Activated CD8-positive, alpha-beta memory T cell treated with anti-CD3 and anti-CD28 coated beads, Interleukin-2, amount 10 ng/mL, durations not matched to agents 7 days and 5 days (primary cell): ENCODE results near the gene ATP11A. TPM values are rescaled to one million over a fixed set of nuclear protein-coding genes. Genes with fewer than 3 reads are reported as not detected.

ENCODE experiments used
- ATAC-seq: fragments of 150-1000 bp; cut with Tn5 transposase; one replicate; pipeline ENCODE4 v1.10.0; 2021; ENCODE audit warnings: moderate library complexity
- CTCF ChIA-PET: fragments of 350-600 bp; sonication (Branson Sonifier 250); formaldehyde crosslinking; loops from one replicate; lab custom pipeline; 2021; ENCODE audit warnings: antibody characterized with exemption; lab: Charles Lee
- DNase-seq: peaks from one replicate; pipeline ENCODE4 v3.0.0-alpha.2; 2020
- H3K27ac Mint-ChIP-seq: one replicate; pipeline ENCODE4 v1.8.0; 2021; ENCODE audit warnings: mild to moderate bottlenecking, mixed read lengths
- H3K27me3 Mint-ChIP-seq: one replicate; pipeline ENCODE4 v1.8.0; 2021; ENCODE audit warnings: mixed read lengths
- H3K36me3 Mint-ChIP-seq: one replicate; pipeline ENCODE4 v1.8.0; 2021; ENCODE audit warnings: mild to moderate bottlenecking, mixed read lengths
- H3K4me1 Mint-ChIP-seq: one replicate; pipeline ENCODE4 v1.8.0; 2021; ENCODE audit warnings: mixed read lengths
- H3K4me3 Mint-ChIP-seq: one replicate; pipeline ENCODE4 v1.8.0; 2021; ENCODE audit warnings: mild to moderate bottlenecking, moderate library complexity, mixed read lengths
- H3K9me3 Mint-ChIP-seq: one replicate; pipeline ENCODE4 v1.8.0; 2022; ENCODE audit warnings: low read depth, mixed read lengths
- total RNA-seq, 2 experiments: library from RNA; stranded (reverse); gene quantifications; one replicate each; pipeline ENCODE4 v1.2.3, GENCODE V29; 2021

The ATP11A gene
- total RNA-seq, 2 experiments from 2014 or later, result 40.0 to 43.5 TPM

DNA sequence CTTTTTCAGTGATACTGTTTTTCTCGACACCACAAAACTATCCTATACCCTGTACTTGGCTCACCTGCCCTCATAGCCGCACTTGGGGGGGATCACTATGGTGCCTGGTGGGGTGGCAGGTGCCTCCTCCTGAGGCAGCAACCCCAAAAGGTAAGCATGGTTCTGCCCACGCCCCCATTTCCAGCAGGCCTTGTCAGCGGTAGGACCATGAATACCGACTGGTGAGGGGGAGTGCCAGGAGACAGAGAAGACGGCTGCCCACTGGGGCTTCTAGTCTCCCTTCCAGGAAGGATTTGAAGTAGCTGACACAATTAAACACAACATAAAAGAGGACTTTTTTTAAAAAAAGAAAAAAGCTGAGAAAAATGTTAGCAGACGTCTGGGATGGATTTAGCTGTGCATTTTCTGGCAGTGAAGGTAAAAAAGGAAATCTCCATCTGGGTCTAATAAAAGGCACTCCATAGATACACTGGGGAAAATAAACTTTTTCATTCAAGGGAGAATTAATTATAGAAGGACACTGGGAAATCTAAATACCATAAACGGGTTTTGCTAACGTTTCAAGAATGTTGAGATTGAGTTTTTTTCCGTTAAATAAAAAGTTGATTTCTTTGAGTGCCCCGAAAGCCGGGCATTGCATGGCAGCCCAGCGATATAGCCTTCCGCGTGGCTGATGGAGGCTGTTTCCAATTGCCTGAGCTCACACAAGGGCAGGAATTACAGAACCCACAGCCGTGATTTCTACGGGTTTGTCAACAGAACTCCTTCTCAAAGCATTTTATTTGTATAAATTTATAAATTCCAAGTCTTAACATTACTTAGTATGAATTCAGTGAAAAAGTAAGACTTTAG lies 45.1 kb downstream of the ATP11A start:
- ATAC-seq (no peak), DNase-seq (no peak)
- Mint-ChIP-seq H3K27me3 (no peaks in the 10 kb centered on the region), H3K27ac (no peak overlapping the region), H3K4me3 (no peak overlapping the region), H3K36me3 (no peaks in the 10 kb centered on the region), H3K4me1 (no peaks in the 10 kb centered on the region), H3K9me3 (no peaks in the 10 kb centered on the region)
- CTCF ChIA-PET, result interaction anchor here (0.5 kb wide), 1 partner anchor 194 kb away, joined by 4 read pairs; no protein-coding TSS in a partner anchor

DNA sequence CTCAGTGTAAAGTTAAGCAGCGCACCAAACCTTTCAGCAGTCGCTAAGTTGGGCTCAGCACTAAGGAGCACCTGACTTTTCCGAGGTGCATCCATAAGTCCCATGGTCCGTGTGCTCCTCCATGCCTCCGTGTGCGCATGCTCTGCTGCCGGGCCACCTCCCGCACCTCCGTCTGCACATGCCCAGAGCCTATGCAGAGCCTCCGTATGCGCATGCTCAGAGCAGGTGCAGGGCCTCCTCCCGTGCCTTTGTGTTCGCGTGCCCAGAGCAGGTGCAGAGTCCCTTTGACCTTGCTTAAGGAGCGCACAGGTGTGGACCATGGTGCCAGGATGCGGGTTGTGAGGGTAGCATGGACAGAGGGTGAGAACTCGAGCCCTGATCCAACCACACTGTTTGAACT lies 46.0 kb downstream of the ATP11A start:
- ATAC-seq (no peak), DNase-seq (no peak)
- Mint-ChIP-seq H3K9me3 (no peaks in the 10 kb centered on the region), H3K4me1 (no peaks in the 10 kb centered on the region), H3K36me3 (no peaks in the 10 kb centered on the region), H3K4me3 (no peak overlapping the region), H3K27me3 (no peaks in the 10 kb centered on the region), H3K27ac (no peak overlapping the region)
- CTCF ChIA-PET, result no interaction called here

DNA sequence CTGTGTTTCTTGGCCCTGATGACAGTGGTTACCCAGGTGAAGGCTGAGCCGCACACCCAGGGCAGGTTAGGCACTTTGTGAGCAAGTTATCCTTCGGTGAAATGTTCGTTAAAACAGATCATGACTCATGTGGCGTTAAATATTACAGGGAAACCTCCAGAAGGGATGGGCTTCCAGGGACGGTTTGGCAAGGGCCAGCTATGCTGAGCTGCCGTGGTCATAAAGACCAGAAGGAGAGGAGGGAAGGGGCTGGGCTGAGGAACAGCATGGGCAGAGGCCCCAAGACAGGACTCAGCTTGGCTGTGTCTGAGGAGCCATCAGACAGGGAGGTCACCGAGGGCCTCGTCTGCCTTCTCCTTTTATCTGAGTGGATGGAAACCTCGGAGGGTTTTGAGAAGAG lies 47.5 kb downstream of the ATP11A start:
- CTCF ChIA-PET, result no interaction called here
- no peaks in the 10 kb centered on the region for H3K27me3 Mint-ChIP-seq
- ATAC-seq, result no peak
- no peak overlapping the region for H3K4me3 Mint-ChIP-seq
- H3K36me3 Mint-ChIP-seq, result no peaks in the 10 kb centered on the region
- no peak for DNase-seq
- no peaks in the 10 kb centered on the region for H3K9me3 Mint-ChIP-seq
- H3K27ac Mint-ChIP-seq, result no peak overlapping the region
- H3K4me1 Mint-ChIP-seq, result no peaks in the 10 kb centered on the region

DNA sequence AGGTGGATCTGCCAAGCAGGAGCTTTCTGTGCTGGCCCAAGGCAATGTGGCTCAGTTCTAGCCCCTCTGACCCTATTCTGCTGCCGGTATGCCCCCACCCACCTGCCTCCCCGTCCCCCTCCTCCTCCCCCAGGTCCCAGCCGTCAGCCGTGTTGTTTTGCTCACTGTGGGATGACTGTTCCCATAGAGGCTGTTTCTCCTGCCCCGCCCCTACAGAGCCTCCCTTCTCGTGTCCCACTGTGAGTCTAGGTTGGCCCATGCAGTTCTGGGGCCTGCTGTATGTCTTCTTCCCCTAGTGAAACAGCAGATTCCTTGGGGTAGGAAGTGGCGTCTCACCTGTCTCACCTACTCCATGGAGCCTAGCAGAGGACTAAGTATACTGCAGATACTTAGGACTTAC lies 48.8 kb downstream of the ATP11A start:
- ATAC-seq (no peak), DNase-seq (no peak)
- H3K4me1 Mint-ChIP-seq, result no peaks in the 10 kb centered on the region
- H3K27ac Mint-ChIP-seq, result no peak overlapping the region
- H3K9me3 Mint-ChIP-seq, result no peaks in the 10 kb centered on the region
- H3K4me3 Mint-ChIP-seq, result no peak overlapping the region
- no peaks in the 10 kb centered on the region for H3K27me3 Mint-ChIP-seq
- H3K36me3 Mint-ChIP-seq, result no peaks in the 10 kb centered on the region
- CTCF ChIA-PET, result no interaction called here

DNA sequence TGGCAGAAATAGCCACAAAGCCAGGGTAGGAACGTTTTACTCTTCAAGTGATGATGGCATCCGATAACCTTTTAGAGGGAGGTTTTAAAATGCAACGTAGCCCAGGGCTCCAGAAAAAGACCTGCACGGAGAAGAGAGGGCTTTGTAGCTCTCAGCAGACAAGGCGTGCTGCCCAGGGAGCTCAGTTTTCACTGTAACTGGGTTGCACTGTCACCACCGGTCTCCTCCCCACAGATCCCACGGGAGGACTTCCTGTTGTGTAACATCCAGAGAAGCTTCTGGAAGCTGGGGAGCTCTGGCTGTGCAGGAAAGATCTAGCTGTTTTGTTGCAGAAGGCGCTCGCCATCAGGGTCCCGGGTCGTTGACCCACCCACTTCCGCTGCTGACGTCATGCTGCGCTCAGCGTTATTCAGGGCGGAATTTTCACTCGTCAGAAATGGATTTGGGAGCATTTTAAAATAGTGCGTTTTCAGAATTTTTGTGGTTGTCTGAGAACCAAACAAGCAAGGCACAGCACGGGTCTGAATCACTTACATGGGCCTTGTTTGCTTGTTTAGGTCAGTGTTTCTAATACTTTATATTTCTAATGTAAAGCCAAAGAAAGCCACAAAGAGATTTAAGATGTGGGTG lies 50.8 kb downstream of the ATP11A start:
- Mint-ChIP-seq H3K9me3 (no peaks in the 10 kb centered on the region), H3K36me3 (no peaks in the 10 kb centered on the region), H3K4me1 (no peaks in the 10 kb centered on the region), H3K27ac (no peak overlapping the region), H3K4me3 (no peak overlapping the region), H3K27me3 (no peaks in the 10 kb centered on the region)
- DNase-seq (no peak), ATAC-seq (no peak)
- CTCF ChIA-PET, result no interaction called here

DNA sequence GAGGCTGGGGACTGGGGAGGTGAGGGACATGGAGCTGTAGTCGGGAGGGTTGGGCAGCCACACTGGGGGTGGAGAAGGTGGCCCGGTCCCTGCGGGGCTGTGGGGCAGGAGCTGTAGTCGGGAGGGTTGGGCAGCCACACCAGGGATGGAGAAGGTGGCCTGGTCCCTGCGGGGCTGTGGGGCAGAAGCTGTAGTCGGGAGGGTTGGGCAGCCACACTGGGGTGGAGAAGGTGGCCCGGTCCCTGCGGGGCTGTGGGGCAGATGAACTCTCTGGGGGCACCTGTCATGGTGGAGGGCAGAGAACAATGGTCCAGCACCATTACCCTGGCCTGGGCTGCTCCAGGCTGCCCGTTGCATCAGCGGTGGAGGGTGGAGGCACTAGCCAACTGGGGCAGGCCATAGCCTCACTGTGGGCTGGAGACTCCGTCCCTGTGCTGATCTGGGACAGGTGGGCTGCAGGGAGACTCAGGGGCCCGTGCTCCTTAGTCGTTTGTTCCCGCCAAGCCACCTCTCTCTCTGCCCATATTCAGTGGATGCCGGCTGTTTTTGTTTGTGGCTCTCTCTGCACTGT lies 51.4 kb downstream of the ATP11A start:
- Mint-ChIP-seq H3K4me1 (no peaks in the 10 kb centered on the region), H3K9me3 (no peaks in the 10 kb centered on the region), H3K27me3 (no peaks in the 10 kb centered on the region), H3K4me3 (no peak overlapping the region), H3K36me3 (no peaks in the 10 kb centered on the region), H3K27ac (no peak overlapping the region)
- no peak for ATAC-seq
- DNase-seq, result no peak
- CTCF ChIA-PET, result no interaction called here

DNA sequence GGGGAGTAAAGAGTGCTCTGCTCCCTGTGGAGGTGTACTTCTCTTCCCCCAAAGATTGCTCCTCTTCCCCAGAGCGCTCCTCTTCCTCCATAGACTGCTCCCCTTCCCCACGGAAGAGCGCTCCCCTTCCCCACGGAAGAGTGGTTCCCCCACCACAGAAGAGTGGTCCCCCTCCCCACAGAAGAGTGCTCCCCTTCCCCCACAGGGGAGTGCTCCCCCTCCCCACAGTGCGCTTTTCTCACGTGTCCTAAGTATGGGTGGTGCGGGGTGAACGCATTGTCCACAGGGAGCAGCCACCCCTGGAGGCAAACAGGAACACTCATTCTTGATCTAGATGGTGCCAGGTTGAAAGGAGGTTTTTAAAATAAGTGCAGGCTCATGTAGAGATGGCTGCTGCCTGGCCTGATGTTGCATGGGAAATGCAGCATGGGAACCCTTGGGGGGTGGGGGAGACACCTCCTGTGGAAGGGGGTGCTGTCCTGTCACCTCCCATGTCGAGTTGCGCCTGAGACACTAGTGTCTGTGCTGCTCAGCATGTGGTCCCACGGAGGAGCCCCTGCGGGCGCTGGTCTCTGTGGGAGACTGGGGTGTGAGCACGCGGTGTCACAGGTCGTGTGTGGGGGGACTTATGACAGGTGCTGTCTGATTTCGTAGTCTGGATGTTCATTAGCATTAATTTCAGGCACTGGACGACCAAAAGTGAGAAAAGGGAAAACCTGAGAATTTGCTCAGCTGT lies 52.2 kb downstream of the ATP11A start:
- no peaks in the 10 kb centered on the region for H3K4me1 Mint-ChIP-seq
- H3K9me3 Mint-ChIP-seq, result no peaks in the 10 kb centered on the region
- DNase-seq (no peak), ATAC-seq (no peak)
- no peaks in the 10 kb centered on the region for H3K36me3 Mint-ChIP-seq
- H3K27me3 Mint-ChIP-seq, result no peaks in the 10 kb centered on the region
- H3K4me3 Mint-ChIP-seq, result no peak overlapping the region
- CTCF ChIA-PET, result no interaction called here
- no peak overlapping the region for H3K27ac Mint-ChIP-seq

DNA sequence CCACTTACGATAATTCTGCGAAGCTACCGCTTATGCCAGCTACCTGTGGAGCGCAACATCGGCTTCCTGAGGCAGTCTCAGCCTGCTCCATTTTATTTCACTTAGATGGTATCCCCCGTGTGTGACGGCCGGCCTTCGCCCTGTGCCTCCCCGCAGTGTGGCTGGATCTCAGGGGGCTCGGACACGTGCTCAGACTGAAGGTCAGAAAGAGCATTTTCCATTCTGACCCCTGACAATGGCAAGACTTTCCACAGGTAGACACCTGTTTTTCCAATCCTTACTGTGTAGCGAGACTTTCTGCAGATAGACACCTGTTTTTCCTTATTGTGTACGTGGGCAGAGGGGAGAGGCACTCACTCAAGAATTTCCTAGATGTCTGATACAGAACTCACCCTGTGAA lies 52.7 kb downstream of the ATP11A start:
- ATAC-seq (no peak), DNase-seq (no peak)
- Mint-ChIP-seq H3K9me3 (no peaks in the 10 kb centered on the region), H3K27ac (no peak overlapping the region), H3K4me3 (no peak overlapping the region), H3K4me1 (no peaks in the 10 kb centered on the region), H3K36me3 (no peaks in the 10 kb centered on the region), H3K27me3 (no peaks in the 10 kb centered on the region)
- CTCF ChIA-PET, result no interaction called here

DNA sequence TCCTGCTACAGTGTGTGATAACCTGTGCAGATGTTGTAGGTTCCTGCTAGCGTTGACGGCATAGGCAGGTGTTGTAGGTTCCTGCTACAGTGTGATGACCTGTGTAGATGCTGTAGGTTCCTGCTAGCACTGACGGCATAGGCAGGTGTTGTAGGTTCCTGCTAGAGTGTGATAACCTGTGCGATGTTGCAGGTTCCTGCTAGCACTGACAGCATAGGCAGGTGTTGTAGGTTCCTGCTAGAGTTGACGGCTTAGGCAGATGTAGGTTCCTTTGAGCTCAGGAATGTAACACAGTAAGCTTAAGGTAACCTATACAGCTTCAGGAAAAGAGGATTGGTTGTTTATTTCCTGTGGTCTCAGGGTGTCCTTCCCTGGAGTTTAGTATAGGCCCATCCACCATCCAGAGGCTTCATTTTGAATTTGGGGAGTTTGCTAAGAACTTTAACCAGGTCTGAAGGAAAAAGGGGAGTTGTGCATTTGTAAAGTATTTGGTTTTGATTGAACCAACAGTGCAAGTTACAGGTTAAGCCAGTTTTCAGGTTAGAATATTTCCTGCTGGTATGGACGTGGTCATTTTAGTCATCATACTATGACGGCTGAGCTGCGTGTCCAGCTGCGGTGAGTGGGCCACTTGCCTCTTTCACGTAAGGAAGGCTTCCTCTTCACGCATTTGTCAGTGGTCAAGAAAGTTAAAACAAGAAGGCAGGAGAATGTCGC lies 53.8 kb downstream of the ATP11A start:
- H3K4me1 Mint-ChIP-seq, result no peaks in the 10 kb centered on the region
- no peaks in the 10 kb centered on the region for H3K9me3 Mint-ChIP-seq
- DNase-seq (no peak), ATAC-seq (no peak)
- H3K27ac Mint-ChIP-seq, result no peak overlapping the region
- H3K4me3 Mint-ChIP-seq, result no peak overlapping the region
- CTCF ChIA-PET, result no interaction called here
- no peaks in the 10 kb centered on the region for H3K27me3 Mint-ChIP-seq
- no peaks in the 10 kb centered on the region for H3K36me3 Mint-ChIP-seq

DNA sequence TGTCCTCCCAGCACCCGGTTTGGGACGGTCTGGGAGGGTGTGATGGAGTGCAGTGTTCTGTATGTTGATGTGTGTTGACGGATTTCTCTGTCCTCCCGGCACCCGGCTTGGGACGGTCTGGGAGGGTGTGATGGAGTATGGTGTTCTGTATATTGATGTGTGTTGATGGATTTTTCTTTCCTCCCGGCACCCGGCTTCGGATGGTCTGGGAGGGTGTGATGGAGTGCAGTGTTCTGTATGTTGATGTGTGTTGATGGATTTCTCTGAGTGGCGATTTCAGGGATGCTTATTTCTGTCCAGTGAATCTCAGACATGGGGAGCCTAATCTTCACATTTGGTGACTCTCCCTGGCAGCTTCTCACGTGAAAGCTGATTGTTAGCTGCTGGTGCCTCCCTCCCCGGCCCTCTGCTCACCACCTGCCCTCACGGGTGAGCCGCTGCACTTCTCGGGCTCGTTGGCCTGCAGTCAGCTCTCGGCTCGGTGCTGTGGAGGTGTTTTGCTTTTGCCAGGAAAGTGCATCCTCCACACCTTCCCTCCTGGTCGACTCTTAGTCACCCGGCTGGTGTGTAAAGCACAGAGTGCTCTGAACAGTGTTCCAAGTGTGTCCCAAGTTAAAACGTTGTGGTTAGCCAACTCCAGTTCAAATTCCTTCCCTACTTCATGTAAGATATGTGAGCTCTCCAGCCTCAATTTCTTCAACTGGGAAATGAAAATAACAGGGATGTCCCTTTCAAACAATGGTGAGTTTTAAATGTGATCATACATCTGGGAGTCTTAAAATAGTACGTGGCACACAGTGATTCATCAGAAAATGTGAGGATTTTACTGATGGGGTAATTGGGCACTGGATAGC lies 54.6 kb downstream of the ATP11A start:
- H3K27ac Mint-ChIP-seq, result no peak overlapping the region
- no peaks in the 10 kb centered on the region for H3K27me3 Mint-ChIP-seq
- H3K36me3 Mint-ChIP-seq, result no peaks in the 10 kb centered on the region
- no peak for ATAC-seq
- no peak overlapping the region for H3K4me3 Mint-ChIP-seq
- no peaks in the 10 kb centered on the region for H3K4me1 Mint-ChIP-seq
- no peaks in the 10 kb centered on the region for H3K9me3 Mint-ChIP-seq
- CTCF ChIA-PET, result no interaction called here
- DNase-seq, result no peak

DNA sequence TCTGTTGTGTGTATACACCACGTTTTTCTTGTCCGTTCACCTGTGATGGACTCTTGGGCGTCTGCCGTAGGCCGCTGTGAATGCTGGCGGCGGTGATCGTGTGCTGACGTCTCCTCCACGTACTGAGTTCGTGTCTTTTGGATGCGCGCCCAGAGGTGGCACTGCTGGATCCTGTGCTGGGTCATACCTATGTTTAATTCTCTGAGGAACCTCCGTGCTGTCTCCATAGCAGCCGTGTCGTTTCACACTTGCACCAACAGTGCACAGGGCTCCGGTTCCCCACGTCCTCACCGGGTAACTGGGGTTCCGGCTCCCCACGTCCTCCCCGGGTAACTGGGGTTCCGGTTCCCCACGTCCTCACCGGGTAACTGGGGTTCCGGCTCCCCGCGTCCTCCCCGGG lies 56.2 kb downstream of the ATP11A start:
- CTCF ChIA-PET, result no interaction called here
- Mint-ChIP-seq H3K4me1 (no peaks in the 10 kb centered on the region), H3K27me3 (no peaks in the 10 kb centered on the region), H3K9me3 (no peaks in the 10 kb centered on the region), H3K4me3 (no peak overlapping the region), H3K27ac (no peak overlapping the region), H3K36me3 (no peaks in the 10 kb centered on the region)
- ATAC-seq (no peak), DNase-seq (no peak)

DNA sequence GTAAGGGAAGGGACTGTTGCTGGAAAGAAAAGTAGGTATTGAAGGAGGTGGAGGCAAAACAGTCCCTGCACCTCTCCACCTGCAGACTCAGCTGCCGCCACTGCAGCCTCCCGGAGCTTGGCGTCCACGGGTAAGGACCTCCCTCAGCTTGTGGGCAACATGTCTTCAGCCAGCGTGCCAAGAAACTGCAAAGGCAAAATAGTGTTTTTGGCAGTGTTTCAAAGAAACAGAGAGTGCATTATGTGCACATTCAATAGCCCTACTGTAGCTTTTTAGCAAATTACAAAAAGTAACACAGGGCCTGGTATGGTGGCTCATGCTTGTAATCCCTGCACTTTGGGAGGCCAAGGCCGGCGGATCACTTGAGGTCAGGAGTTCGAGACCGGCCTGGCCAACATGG lies 57.4 kb downstream of the ATP11A start:
- H3K4me3 Mint-ChIP-seq, result no peak overlapping the region
- ATAC-seq (no peak), DNase-seq (no peak)
- CTCF ChIA-PET, result no interaction called here
- H3K36me3 Mint-ChIP-seq, result no peaks in the 10 kb centered on the region
- no peaks in the 10 kb centered on the region for H3K4me1 Mint-ChIP-seq
- no peak overlapping the region for H3K27ac Mint-ChIP-seq
- H3K9me3 Mint-ChIP-seq, result no peaks in the 10 kb centered on the region
- no peaks in the 10 kb centered on the region for H3K27me3 Mint-ChIP-seq
